Neuronal stem cell (in vitro differentiated cells): ENCODE results near the gene ANXA10.

ENCODE experiments used
- DNase-seq: peaks from one replicate; pipeline ENCODE4 v3.0.0-alpha.2; 2013; ENCODE audit warnings: low spot score
- H2AFZ ChIP-seq: one replicate; pipeline ENCODE4 v1.6.1; 2013; ENCODE audit warnings: mild to moderate bottlenecking, low read length, inconsistent platforms
- H2AK5ac ChIP-seq: 2 replicates; pipeline ENCODE4 v1.6.1; 2013; ENCODE audit warnings: low read depth, mild to moderate bottlenecking, inconsistent platforms, low read length, moderate library complexity, mixed read lengths
- H2BK120ac ChIP-seq: 2 replicates; pipeline ENCODE4 v1.6.1; 2013; ENCODE audit warnings: low read depth, mild to moderate bottlenecking, inconsistent platforms, low read length, moderate library complexity, mixed read lengths
- H2BK12ac ChIP-seq: one replicate; pipeline ENCODE4 v1.6.1; 2013; ENCODE audit warnings: low read length, inconsistent platforms
- H2BK15ac ChIP-seq: 2 replicates; pipeline ENCODE4 v1.6.1; 2013; ENCODE audit warnings: mild to moderate bottlenecking, low read length, inconsistent platforms, mixed read lengths
- H2BK5ac ChIP-seq: one replicate; pipeline ENCODE4 v1.6.1; 2013; ENCODE audit warnings: inconsistent platforms, mild to moderate bottlenecking, low read length, moderate library complexity
- H3K14ac ChIP-seq: one replicate; pipeline ENCODE4 v1.6.1; 2013; ENCODE audit warnings: low read length, inconsistent platforms
- H3K18ac ChIP-seq: 2 replicates; pipeline ENCODE4 v1.6.1; 2013; ENCODE audit warnings: low read length, inconsistent platforms
- H3K23ac ChIP-seq: 2 replicates; pipeline ENCODE4 v1.6.1; 2013; ENCODE audit warnings: low read depth, mild to moderate bottlenecking, mixed read lengths, low read length, inconsistent platforms; ENCODE audit not compliant: poor library complexity
- H3K27ac ChIP-seq: replicated peaks from 3 replicates; pipeline ENCODE4 v1.5.1; 2013; ENCODE audit warnings: low read length, inconsistent platforms
- H3K27me3 ChIP-seq, 3 experiments: 2 replicates each; pipeline ENCODE4 v1.6.1; 2013; ENCODE audit warnings: low read length in 3 of 3, mild to moderate bottlenecking in 2 of 3, inconsistent platforms in 1 of 3, low read depth in 1 of 3, mixed read lengths in 1 of 3, moderate library complexity in 1 of 3; ENCODE audit not compliant: control insufficient read depth in 3 of 3, insufficient read depth in 3 of 3
- H3K36me3 ChIP-seq, 2 donors: replicated peaks in 1 of 2; 2 replicates each; pipeline ENCODE4 v1.6.1; 2013; ENCODE audit warnings: low read length in 2 of 2; ENCODE audit not compliant: control insufficient read depth in 2 of 2, insufficient read depth in 2 of 2
- H3K4ac ChIP-seq: 2 replicates; pipeline ENCODE4 v1.6.1; 2013; ENCODE audit warnings: inconsistent platforms, mild to moderate bottlenecking, low read length, moderate library complexity
- H3K4me1 ChIP-seq, 2 donors: 1 replicate in 1 of 2; 2 replicates in 1 of 2; pipeline ENCODE4 v1.6.1; 2013; ENCODE audit warnings: low read length in 2 of 2, low read depth in 1 of 2; ENCODE audit not compliant: control insufficient read depth in 2 of 2, insufficient read depth in 1 of 2
- H3K4me2 ChIP-seq: one replicate; pipeline ENCODE4 v1.6.1; 2013; ENCODE audit warnings: mild to moderate bottlenecking, low read length, inconsistent platforms; ENCODE audit not compliant: insufficient read depth, poor library complexity, severe bottlenecking
- H3K4me3 ChIP-seq, 2 donors: 2 replicates each; pipeline ENCODE4 v1.5.1; 2013; ENCODE audit warnings: low read length in 2 of 2, mild to moderate bottlenecking in 2 of 2, inconsistent platforms in 1 of 2, moderate library complexity in 1 of 2
- H3K79me1 ChIP-seq: one replicate; pipeline ENCODE4 v1.6.1; 2013; ENCODE audit warnings: low read depth, mild to moderate bottlenecking, inconsistent platforms, low read length, moderate library complexity
- H3K9ac ChIP-seq: one replicate; pipeline ENCODE4 v1.6.1; 2013; ENCODE audit warnings: mild to moderate bottlenecking, low read depth, low read length, inconsistent platforms; ENCODE audit not compliant: poor library complexity
- H3K9me3 ChIP-seq, 2 donors: replicated peaks in 1 of 2; 2 replicates each; pipeline versions ENCODE3 to v1.6.1; 2013; ENCODE audit warnings: low read length in 2 of 2, mild to moderate bottlenecking in 2 of 2, inconsistent platforms in 1 of 2, low read depth in 1 of 2, mixed read lengths in 1 of 2, moderate library complexity in 1 of 2; ENCODE audit not compliant: control insufficient read depth in 2 of 2, insufficient read depth in 1 of 2
- H4K8ac ChIP-seq: one replicate; pipeline ENCODE4 v1.6.1; 2013; ENCODE audit warnings: low read depth, mild to moderate bottlenecking, inconsistent platforms, low read length, moderate library complexity
- H4K91ac ChIP-seq: one replicate; pipeline ENCODE4 v1.6.1; 2013; ENCODE audit warnings: low read length, low read depth, mild to moderate bottlenecking, inconsistent platforms; ENCODE audit not compliant: poor library complexity
- WGBS, 2 donors: extraction: QIAGEN DNeasy Blood & Tissue Kit; methylation state at CpG; one replicate each; pipeline ENCODE4 v1.1.7; 2013; ENCODE audit warnings: missing lambda C conversion rate in 2 of 2, mixed read lengths in 1 of 2; ENCODE audit not compliant: insufficient read length in 2 of 2, insufficient replicate concordance in 1 of 2; ENCODE audit errors: extremely low coverage in 2 of 2; 5-methylcytosine and 5-hydroxymethylcytosine counted together

The ANXA10 gene

DNA sequence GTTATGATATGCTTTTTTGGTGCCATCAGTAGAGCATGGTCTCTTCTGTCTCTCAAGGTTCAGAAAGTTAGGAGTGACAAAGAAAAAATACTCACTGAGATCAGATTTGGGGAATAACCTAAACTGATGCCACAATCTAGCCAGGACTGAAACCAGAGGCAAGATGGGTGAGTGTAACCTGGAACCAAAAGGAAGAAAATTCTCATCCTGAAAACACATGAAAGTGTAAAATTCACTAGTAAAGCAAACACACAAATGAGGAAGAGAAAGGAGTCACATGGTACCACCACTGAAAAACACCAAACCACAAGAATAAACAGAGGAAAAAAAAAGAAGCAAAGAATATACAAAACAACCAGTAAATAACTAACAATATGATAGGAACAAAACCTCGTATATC is 96.4 kb downstream of the ANXA10 start:
- H3K4me1 ChIP-seq: no peaks in the 10 kb centered on the region
- no peak overlapping the region for H3K4ac ChIP-seq
- WGBS, 2 donors: no CpG with 5 or more reads among the region's 1 CpG
- H3K9me3 ChIP-seq: no peaks in the 10 kb centered on the region
- DNase-seq: no peak
- H3K36me3 ChIP-seq: no peaks in the 10 kb centered on the region
- no peaks in the 10 kb centered on the region for H3K79me1 ChIP-seq
- H2BK5ac ChIP-seq: no peak overlapping the region
- no peak overlapping the region for H4K8ac ChIP-seq
- no peak overlapping the region for H3K4me2 ChIP-seq
- H2BK12ac ChIP-seq: no peak overlapping the region
- H3K27ac ChIP-seq: no peak overlapping the region
- no peak overlapping the region for H3K14ac ChIP-seq
- H3K27me3 ChIP-seq: no peaks in the 10 kb centered on the region
- H3K18ac ChIP-seq: no peak overlapping the region
- H4K91ac ChIP-seq: no peak overlapping the region
- no peak overlapping the region for H3K23ac ChIP-seq
- H2AFZ ChIP-seq: no peak overlapping the region
- H2AK5ac ChIP-seq: no peak overlapping the region
- no peak overlapping the region for H3K9ac ChIP-seq
- no peak overlapping the region for H2BK15ac ChIP-seq
- H3K4me3 ChIP-seq: no peak overlapping the region
- no peak overlapping the region for H2BK120ac ChIP-seq

DNA sequence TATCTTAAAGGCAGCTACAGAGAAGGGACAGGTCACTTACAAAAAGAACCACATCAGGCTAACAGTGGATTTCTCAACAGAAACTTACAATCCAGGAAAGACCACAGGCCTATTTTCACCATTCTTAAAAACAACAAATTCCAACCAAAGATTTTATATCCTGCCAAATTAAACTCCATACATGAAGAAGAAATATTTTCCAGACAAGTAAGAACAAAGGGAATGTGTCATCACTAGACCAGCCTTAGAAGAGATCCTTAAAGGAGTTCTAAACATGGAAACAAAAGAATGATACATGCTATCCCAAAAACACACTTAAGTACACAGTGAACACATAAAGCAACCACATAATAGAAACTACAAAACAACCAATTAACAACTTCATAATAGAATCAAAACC is 105.6 kb downstream of the ANXA10 start:
- Histone ChIP-seq H3K4me3 (no peak overlapping the region), H2BK120ac (no peak overlapping the region), H4K91ac (no peak overlapping the region), H3K23ac (no peak overlapping the region), H3K27ac (no peak overlapping the region), H2BK15ac (no peak overlapping the region), H3K4me1 (no peaks in the 10 kb centered on the region), H2BK12ac (no peak overlapping the region), H3K79me1 (no peaks in the 10 kb centered on the region), H4K8ac (no peak overlapping the region), H3K18ac (no peak overlapping the region), H3K4ac (no peak overlapping the region), H3K36me3 (no peaks in the 10 kb centered on the region), H3K9me3 (peaks cover 0 to 3% of the 10 kb centered on the region in 2 donors), H3K4me2 (no peak overlapping the region), H2AK5ac (no peak overlapping the region), H3K27me3 (no peaks in the 10 kb centered on the region), H2BK5ac (no peak overlapping the region), H3K14ac (no peak overlapping the region), H2AFZ (no peak overlapping the region), H3K9ac (no peak overlapping the region)
- DNase-seq: no peak

DNA sequence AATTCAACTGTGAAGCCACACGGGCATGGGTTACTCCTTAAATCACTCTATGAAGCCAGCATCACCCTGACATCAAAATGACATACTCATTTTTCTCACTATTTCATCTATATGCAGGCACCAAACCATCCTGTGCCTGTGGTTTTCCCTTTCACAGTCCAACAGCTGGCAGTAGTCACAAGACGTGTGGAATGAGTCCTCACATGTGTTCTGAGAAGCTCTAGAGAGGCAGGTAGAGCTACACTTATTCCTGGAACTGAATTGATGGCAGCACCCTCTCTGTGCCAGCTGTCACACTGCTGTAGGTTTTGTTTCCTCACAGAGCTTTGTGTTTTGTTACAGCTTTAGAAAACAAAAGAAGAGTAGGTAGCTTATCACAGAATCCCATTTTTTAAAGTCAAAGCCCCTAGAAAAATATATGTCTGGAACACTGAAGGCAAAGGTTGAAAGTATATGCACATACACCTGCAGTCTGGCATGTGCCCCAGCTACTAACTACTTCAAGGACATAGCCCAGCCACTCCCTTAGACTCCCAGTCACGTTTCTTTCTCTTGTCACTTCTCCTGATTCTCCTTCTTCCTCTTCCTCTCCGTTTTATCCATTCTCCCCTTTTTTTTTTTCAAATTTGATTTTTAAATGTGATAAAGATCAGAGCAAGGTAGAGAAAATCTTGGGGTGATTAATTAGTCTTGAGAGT is 107.1 kb downstream of the ANXA10 start:
- DNase-seq: no peak
- Histone ChIP-seq H2BK12ac (no peak overlapping the region), H3K23ac (no peak overlapping the region), H4K91ac (no peak overlapping the region), H3K18ac (no peak overlapping the region), H3K14ac (no peak overlapping the region), H3K4me2 (no peak overlapping the region), H3K9ac (no peak overlapping the region), H3K4me3 (no peak overlapping the region), H3K9me3 (peaks cover 5 to 15% of the 10 kb centered on the region in 2 donors), H3K27ac (no peak overlapping the region), H2AFZ (no peak overlapping the region), H3K79me1 (no peaks in the 10 kb centered on the region), H3K36me3 (no peaks in the 10 kb centered on the region), H2BK15ac (no peak overlapping the region), H2BK120ac (no peak overlapping the region), H2AK5ac (no peak overlapping the region), H3K27me3 (no peaks in the 10 kb centered on the region), H3K4ac (no peak overlapping the region), H3K4me1 (no peaks in the 10 kb centered on the region), H2BK5ac (no peak overlapping the region), H4K8ac (no peak overlapping the region)
- WGBS, 2 donors: 100% methylated on average over 1 of the region's 4 CpGs; no CpG with 5 or more reads in 1 of the 2 donors

DNA sequence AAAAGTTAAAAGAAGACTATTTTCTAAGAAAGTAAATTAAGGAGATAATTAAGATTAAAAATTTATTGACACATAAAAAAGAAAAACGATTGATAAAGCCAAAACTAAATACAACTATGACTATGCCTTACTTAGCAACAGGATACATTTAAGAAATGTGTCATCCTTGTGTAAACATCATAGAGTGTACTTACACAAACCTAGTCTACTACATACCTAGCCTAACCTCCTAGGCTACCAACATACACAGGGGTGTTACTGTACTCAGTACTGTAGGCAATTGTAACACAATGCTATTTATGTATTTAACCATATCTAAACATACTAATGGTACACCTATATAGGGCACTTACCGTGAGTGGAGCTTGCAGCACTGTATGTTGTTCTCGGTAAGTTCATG is 108.3 kb downstream of the ANXA10 start:
- Histone ChIP-seq H3K14ac (no peak overlapping the region), H2BK5ac (no peak overlapping the region), H4K91ac (no peak overlapping the region), H2BK15ac (no peak overlapping the region), H2AFZ (no peak overlapping the region), H3K4ac (no peak overlapping the region), H3K4me2 (no peak overlapping the region), H2BK120ac (no peak overlapping the region), H3K23ac (no peak overlapping the region), H3K18ac (no peak overlapping the region), H2BK12ac (no peak overlapping the region), H3K9me3 (peaks cover 5 to 15% of the 10 kb centered on the region in 2 donors), H2AK5ac (no peak overlapping the region), H3K4me3 (no peak overlapping the region), H3K27ac (no peak overlapping the region), H3K9ac (no peak overlapping the region), H3K27me3 (no peaks in the 10 kb centered on the region), H3K79me1 (no peaks in the 10 kb centered on the region), H4K8ac (no peak overlapping the region), H3K36me3 (no peaks in the 10 kb centered on the region), H3K4me1 (no peaks in the 10 kb centered on the region)
- WGBS, 2 donors: no CpG with 5 or more reads among the region's 3 CpGs
- no peak for DNase-seq
